ENCODE results near the gene RNMT.
"Not testable (repeated sequence)": the region's sequence is repeated elsewhere in the genome, so short reads cannot be mapped to it uniquely, and the experiment has no call there.

The RNMT gene

DNA sequence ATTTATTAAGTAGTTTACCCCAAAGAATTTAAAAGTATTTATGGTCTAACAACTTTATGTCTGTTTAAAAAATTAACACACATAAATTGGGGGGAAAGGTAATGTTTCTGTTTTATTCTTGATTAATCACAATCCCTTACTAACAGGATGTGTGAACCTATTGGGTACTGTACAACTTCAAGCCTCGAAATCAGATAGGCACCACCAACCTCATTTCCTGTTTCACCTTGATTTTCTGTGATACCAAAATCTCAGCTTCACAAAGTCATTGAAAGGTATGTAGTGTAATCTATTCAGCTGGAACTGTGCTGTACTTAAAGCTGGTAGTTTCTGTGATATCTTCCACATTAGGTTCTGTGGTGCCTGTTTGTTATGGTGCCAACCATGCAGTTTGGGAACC lies 4.0 kb downstream of the RNMT start:
- no peak for DNase-seq

DNA sequence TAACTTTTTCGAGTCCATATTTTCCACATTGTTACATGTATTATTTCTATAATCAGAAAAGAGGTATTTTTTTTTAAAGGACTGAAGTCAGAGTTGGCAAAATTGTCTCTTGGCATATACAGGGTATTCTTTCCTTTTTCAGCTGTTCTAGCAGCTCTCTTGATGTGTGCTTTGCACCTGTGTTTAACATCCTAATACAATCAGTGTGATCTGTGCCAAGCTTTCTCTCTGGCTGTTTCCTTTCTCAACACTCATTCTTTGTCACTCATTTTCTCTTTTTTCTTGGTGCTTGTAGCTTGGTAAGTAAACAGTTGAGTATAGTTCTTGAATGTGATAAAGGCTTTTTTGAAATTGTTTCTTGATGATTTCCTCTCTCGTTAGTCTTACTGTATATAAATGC lies 9.2 kb downstream of the RNMT start:
- no peak for DNase-seq

DNA sequence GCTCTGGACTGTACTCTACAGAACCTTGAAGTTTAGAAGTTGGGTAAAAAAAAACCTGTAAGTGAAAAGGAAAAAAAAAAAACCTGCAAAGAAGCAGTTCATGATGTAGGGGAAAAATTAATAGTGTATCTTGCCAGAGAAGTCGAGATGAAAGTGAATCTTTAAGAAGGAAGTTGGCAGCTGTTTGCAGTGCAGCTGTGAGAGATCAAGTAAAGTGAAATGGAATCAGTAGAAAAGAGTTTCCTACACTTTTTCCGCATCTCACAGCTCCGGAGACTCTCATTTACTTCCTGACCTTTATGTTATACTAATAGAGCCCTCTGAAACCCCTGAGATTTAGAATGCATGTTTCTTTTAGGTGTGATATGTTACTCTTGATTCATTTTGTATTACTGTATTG lies 19.2 kb downstream of the RNMT start:
- no peak for DNase-seq

DNA sequence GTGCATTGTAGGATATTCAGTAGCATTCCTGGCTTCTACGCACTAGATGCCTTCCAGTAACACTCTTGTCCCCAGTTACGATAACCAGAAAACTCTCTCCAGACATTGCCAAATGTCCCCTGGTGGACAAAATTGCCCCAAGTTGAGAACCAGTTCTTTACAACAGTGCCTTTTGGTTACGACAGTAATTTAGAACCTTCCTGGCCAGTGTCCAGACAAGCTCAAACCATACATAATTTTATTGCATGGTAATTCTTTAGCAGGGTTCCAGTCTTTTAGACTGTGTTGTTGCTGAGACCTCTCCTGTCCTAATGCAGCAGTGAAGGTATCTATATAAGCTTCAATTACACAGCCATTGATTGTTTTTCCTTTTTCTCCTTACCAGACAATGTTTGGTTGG lies 20.2 kb downstream of the RNMT start:
- no peak for DNase-seq

- DNase-seq = not testable (repeated sequence)
Observed at GRCh38 chr18:13751599-13751998, 25.1 kb downstream of the RNMT start.

DNA sequence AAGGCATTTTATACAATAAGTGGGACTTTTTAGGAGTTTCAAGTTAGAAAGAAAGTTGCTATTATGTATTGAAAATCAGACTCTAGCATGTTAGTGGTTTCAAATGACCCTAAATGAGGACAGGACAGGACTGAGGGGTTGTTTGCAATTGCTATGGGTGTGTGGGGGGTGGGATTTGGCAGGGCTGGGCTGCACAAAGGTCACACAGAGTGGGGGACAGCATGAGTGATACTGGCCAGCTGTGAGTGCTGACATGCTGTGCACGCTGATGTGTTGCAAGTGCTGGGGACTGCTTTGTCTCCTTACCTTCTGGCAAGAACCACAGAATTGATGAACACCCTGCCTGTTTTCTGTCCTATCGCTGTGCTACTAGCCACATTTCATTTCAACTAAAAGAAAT lies 29.8 kb downstream of the RNMT start:
- no peak for DNase-seq

- DNase-seq = no peak
Observed at GRCh38 chr18:13756671-13757070, 30.2 kb downstream of the RNMT start.

- no peak for DNase-seq
Observed at GRCh38 chr18:13758622-13759021, 32.1 kb downstream of the RNMT start.

DNA sequence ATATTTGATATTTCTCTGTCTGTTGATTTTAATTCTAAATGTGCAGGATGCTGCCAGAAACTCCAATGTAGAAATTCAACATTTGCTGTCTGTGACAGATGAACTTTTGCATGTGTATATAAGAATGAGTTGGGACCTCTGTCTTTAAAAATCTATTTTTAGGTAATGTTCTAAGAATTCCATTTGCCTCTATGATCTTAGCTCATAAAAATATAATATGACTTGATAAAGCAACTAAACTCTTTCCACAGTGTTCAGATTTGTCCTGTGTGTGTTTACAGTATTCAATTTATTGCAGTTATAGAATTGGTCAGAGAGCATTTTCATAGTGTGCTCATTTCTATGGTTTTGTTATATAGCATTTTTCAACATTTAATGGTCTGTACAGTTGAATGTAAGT lies 33.6 kb downstream of the RNMT start:
- no peak for DNase-seq

DNA sequence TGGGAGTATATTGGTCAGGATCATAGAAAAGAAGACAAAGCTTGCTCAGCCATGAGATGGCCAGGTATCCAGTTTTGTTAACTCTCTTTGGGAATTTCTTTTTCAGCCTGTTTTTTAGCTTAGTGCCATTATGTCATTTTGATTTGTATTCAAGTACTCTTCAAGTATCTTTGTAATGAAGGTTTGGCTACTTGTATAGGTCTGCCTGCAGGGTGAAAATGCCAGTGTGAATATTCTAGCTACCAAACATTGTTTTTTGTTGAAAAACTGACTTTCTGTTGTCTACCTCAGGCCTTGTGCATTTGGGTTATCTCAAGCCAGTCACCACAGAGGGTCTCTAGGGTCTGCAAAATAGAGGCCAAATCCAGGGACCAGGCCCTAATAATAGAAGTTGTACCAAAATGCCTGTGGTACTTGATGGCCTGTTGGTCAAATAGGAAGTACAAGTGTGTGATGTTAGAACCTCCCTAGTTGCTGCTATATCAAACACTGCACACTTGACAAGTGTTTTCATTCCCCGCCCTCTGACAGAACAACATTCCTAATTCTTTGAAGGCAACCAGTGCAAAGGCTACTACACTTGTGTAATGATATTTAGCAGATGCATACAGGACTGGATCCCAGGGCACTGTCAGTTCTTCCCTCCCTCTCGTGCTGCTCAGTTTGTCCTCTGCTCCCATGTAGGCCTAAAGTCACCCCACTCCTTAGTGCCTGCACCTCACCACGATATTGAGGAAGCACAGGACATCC lies 36.4 kb downstream of the RNMT start:
- no peak for DNase-seq

DNA sequence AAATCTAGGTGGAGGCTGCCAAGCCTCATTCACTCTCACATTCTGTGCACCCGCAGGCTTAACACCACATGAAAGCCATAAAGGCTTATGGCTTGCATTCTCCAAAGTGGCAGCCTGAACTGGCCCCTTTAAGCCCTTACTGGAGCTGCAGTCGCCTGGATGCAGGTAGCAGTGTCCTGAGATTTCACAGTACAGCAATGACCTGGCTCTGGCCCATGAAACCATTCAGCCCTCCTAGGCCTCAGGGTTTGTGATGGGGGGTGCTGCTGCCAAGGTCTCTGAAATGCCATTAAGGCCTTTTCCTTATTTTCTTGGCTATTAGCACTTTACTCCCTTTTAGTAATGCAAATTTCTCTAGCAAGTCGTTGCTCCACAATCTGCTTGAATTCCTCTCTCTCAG lies 48.6 kb downstream of the RNMT start:
- DNase-seq = no peak

DNA sequence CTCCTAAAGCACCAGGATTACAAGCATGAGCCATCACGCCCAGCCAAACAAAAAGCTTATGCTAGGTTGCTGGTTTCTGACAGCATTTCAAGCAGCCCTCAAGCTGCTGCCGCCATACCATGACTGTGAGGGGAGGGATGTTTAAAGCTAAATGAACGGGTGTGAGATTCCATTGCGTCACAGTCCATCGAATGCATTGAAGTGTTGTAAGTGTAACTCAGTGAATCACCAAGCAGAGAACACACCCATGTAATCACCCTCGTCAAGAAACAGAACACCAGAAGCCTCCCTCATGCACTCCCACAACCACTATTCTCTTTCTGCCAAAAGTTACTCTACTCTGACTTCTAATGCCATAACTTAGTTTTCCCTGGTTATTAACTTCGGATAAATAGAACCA lies 64.7 kb downstream of the RNMT start:
- DNase-seq = no peak

DNA sequence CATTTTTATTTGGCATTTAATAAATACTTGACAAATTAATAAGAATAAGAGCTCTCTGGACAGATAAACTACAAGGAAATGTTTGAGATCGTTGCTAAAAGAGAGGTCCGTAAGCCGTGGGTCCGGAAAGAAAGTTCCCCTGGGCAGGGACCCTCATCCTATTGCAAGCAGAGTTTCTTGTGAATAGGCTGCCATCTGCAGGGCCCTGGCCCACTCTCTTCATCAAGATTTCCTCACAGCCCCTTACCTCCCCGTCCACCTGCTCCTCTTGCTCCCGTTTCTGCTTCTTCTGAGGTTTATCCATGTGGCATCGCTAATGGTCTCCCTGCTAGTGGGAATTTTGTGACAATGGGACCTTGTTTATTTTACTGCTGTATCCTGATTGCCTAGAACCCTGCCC lies 67.3 kb downstream of the RNMT start:
- DNase-seq = no peak

DNA sequence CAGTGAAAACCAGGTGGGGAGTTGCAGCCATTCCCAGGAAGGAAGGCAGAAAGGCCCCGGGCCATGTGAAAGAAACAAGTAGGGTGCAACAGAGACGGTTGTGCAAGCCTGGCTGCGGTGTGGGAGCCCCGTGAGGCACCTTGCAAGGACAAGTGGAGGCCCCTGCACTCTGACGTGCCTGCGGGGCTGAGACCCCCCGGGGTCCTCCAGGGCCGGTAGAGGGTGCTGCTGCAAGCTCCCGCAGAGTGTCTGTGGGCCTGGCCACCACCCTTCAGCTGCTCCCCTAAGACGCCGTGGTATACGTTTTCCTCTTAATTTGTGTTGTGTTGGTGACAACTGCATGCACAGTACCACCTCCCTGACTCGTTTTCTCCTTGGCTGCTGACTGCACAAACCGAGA lies 70.0 kb downstream of the RNMT start:
- DNase-seq = no peak

GRCh38 chr18:13797157-13797611 lies 70.7 kb downstream of the RNMT start:
- no peak for DNase-seq

DNA sequence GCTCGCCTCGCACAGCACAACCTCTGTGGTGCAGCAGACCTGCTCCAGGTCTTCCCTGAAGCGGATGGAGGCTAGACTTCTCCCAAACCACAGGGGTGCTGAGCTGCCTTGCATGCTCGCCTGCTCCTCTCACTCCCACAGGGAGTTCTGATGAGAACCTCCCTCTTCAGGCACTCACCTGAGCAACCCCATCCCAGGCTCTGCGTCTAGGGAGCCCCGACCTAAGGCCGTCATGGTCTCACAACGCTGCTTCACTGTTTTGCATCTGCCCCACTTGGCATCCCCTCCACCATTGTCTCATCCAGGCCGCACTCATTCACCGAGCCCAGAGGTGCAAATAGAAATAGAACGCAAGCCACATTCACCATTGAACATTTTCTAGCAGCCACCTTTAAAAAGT lies 72.9 kb downstream of the RNMT start:
- DNase-seq = no peak

DNA sequence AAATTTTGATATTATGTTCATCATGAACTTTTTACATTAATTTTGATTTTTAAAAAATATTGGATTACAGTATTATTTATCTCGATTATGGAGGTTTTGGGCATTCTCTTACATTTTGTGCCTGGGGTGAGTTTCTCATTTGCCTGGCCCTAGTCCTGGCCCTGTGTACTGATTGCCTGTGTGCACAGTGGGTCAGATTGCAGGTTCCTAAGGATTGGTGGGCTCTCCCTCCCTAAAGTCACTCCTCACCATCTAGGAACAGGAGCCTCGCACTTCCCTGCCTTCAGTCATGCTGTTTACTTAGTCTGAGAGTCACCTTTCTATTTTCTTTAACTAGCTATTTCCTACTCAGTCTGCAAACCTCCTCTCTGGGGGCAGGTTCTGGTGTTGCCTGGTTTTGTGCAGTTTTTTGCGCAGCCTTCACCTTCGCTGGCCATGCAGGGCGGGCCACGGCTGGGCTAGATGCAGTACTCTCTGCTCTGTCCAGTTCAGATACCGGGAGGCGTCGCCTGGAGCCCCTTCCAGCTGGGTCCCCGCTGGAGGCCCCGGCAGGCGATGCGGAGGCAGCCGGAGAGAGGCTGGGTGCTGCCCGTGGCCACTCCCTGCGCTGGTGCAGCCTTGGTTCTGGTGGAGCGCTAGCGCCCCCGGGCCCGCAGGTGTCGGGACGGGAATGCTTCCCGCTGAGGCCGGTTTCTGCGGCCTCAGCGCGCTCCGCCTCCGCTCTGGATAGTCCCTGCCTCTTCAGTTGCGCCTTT lies 74.2 kb downstream of the RNMT start:
- peak in 49 of 58 donors; percentile 6 to 73 (median 37) for DNase-seq

- no peak for DNase-seq
Observed at GRCh38 chr18:13801260-13801601, 74.8 kb downstream of the RNMT start.

- DNase-seq = no peak
Observed at GRCh38 chr18:13804305-13804704, 77.8 kb downstream of the RNMT start.

GRCh38 chr18:13808294-13809042 lies 82.0 kb downstream of the RNMT start:
- DNase-seq = no peak

GRCh38 chr18:13809043-13809430 lies 82.6 kb downstream of the RNMT start:
- DNase-seq = no peak

DNA sequence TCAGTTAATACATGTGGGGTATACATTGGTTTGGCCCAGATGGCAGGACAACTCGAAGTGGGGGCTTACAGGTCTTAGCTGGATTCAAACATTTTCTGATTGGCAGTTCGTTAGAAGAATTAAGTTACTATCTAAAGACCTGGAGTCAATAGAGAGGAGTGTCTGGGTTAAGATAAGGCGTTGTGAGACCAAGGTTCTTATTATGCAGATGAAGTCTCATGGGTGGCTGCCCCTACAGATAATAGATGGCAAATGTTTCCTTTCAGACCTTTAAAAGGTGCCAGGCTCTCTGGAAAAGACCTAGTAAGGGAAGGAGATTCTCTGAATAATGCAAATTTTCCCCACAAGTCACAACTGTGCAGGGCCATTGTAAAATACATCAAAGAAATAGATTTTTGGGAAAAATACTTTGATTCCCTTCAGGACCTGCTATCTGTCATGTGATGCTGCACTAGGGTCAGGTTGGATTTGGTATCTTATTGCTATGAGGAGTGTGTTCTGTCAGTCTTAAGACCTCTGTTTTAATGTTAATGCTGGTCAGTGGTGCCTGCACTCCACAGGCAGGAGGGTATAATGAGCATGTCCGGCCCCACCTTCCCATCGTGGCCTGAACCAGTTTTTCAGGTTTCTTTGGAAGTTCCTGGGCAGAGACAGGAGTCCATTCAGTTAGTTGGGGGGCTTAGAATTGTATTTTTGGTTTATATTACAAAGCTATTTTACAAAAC lies 83.2 kb downstream of the RNMT start:
- DNase-seq = no peak

Data from anterior cingulate cortex (tissue), 58 donors.